Esophagus (tissue), 2 donors: ENCODE data around the gene TMTC2. TPM values are rescaled to one million over a fixed set of nuclear protein-coding genes. Genes with fewer than 3 reads are reported as not detected.

Experiments
- H3K27ac ChIP-seq, 2 donors: one replicate each; pipeline ENCODE4 v1.5.1; 2013; ENCODE audit warnings: low read depth in 2 of 2, mild to moderate bottlenecking in 2 of 2, inconsistent platforms in 1 of 2, low read length in 1 of 2, moderate library complexity in 1 of 2
- H3K27me3 ChIP-seq, 2 donors: one replicate each; pipeline ENCODE4 v1.6.1; 2013; ENCODE audit warnings: low read length in 2 of 2, control low read depth in 1 of 2, mild to moderate bottlenecking in 1 of 2; ENCODE audit not compliant: insufficient read depth in 2 of 2, control insufficient read depth in 1 of 2
- H3K36me3 ChIP-seq, 2 donors: one replicate each; pipeline ENCODE4 v1.6.1; 2013; ENCODE audit warnings: low read length in 1 of 2; ENCODE audit not compliant: control insufficient read depth in 2 of 2, insufficient read depth in 2 of 2
- H3K4me1 ChIP-seq, 2 donors: one replicate each; pipeline ENCODE4 v1.6.1; 2013; ENCODE audit warnings: low read length in 1 of 2; ENCODE audit not compliant: control insufficient read depth in 2 of 2, insufficient read depth in 2 of 2
- H3K4me3 ChIP-seq, 2 donors: one replicate each; pipeline ENCODE4 v1.5.1; 2013; ENCODE audit warnings: low read length in 2 of 2, mild to moderate bottlenecking in 2 of 2, low read depth in 1 of 2, moderate library complexity in 1 of 2
- H3K9me3 ChIP-seq, 2 donors: one replicate each; pipeline ENCODE4 v1.6.1; 2013; ENCODE audit warnings: mild to moderate bottlenecking in 2 of 2, low read depth in 1 of 2, low read length in 1 of 2, moderate library complexity in 1 of 2; ENCODE audit not compliant: control insufficient read depth in 2 of 2, insufficient read depth in 1 of 2
- WGBS, 2 donors: extraction: QIAGEN DNeasy Blood & Tissue Kit; methylation state at CpG; one replicate each; pipeline ENCODE4 v1.1.7; 2013; 5-methylcytosine and 5-hydroxymethylcytosine counted together
- polyA plus RNA-seq, 2 donors: library from polyadenylated mRNA; stranded (reverse); fragments of 200-250 nt; gene quantifications; one replicate each; pipeline ENCODE4 v1.2.3, GENCODE V29; 2013
- donor health status: healthy with polysubstance abuse.
- donor health status: Bipolar disorder and iron deficiency.

TMTC2 gene
- polyA plus RNA-seq, 2 donors: 7.4 to 10.5 TPM

GRCh38 chr12:83016218-83016835 lies 329.6 kb downstream of the TMTC2 start:
- Histone ChIP-seq H3K4me3 (no peak overlapping the region), H3K27ac (no peak overlapping the region), H3K36me3 (no peaks in the 10 kb centered on the region)

GRCh38 chr12:83016991-83017390 lies 330.3 kb downstream of the TMTC2 start:
- Histone ChIP-seq H3K4me1 (no peaks in the 10 kb centered on the region), H3K36me3 (no peaks in the 10 kb centered on the region), H3K9me3 (no peaks in the 10 kb centered on the region), H3K4me3 (no peak overlapping the region), H3K27me3 (no peaks in the 10 kb centered on the region), H3K27ac (no peak overlapping the region)
- WGBS, 2 donors: 0% methylated on average over 1 of the region's 1 CpG

More at GRCh38 chr12:83016218-83016835, 329.6 kb downstream of the TMTC2 start:
- Histone ChIP-seq H3K9me3 (no peaks in the 10 kb centered on the region), H3K4me1 (no peaks in the 10 kb centered on the region), H3K27me3 (no peaks in the 10 kb centered on the region)
- WGBS, 2 donors: 30 to 43% methylated on average over 1 of the region's 1 CpG

GRCh38 chr12:83018088-83018487 lies 331.4 kb downstream of the TMTC2 start:
- no peaks in the 10 kb centered on the region for H3K9me3 ChIP-seq
- H3K27ac ChIP-seq: no peak overlapping the region
- WGBS, 2 donors: 75 to 78% methylated on average over 4 of the region's 4 CpGs
- H3K27me3 ChIP-seq: no peaks in the 10 kb centered on the region
- no peak overlapping the region for H3K4me3 ChIP-seq
- no peaks in the 10 kb centered on the region for H3K4me1 ChIP-seq
- H3K36me3 ChIP-seq: no peaks in the 10 kb centered on the region

GRCh38 chr12:83027021-83027723 lies 340.5 kb downstream of the TMTC2 start:
- no peak overlapping the region for H3K4me3 ChIP-seq
- no peaks in the 10 kb centered on the region for H3K4me1 ChIP-seq
- WGBS, 2 donors: 75 to 78% methylated on average over 7 of the region's 7 CpGs
- H3K27ac ChIP-seq: no peak overlapping the region
- H3K36me3 ChIP-seq: no peaks in the 10 kb centered on the region
- H3K27me3 ChIP-seq: no peaks in the 10 kb centered on the region
- no peaks in the 10 kb centered on the region for H3K9me3 ChIP-seq

- Histone ChIP-seq H3K4me1 (no peaks in the 10 kb centered on the region), H3K9me3 (no peaks in the 10 kb centered on the region)
- 47 to 67% methylated on average over 2 of the region's 2 CpGs for WGBS, 2 donors
Observed at GRCh38 chr12:83031196-83031595, 344.5 kb downstream of the TMTC2 start.

GRCh38 chr12:83036847-83037246 lies 350.1 kb downstream of the TMTC2 start:
- H3K9me3 ChIP-seq: no peaks in the 10 kb centered on the region
- H3K4me1 ChIP-seq: no peaks in the 10 kb centered on the region
- no peaks in the 10 kb centered on the region for H3K36me3 ChIP-seq
- no peak overlapping the region for H3K27ac ChIP-seq
- 79 to 86% methylated on average over 1 of the region's 1 CpG for WGBS, 2 donors
- H3K4me3 ChIP-seq: no peak overlapping the region
- no peaks in the 10 kb centered on the region for H3K27me3 ChIP-seq

More at GRCh38 chr12:83031196-83031595, 344.5 kb downstream of the TMTC2 start:
- Histone ChIP-seq H3K27me3 (no peaks in the 10 kb centered on the region), H3K27ac (no peak overlapping the region), H3K4me3 (no peak overlapping the region), H3K36me3 (no peaks in the 10 kb centered on the region)

GRCh38 chr12:83039413-83039812 lies 352.7 kb downstream of the TMTC2 start:
- no peaks in the 10 kb centered on the region for H3K9me3 ChIP-seq
- H3K27me3 ChIP-seq: no peaks in the 10 kb centered on the region
- WGBS, 2 donors: 90% methylated on average over 2 of the region's 2 CpGs
- H3K27ac ChIP-seq: no peak overlapping the region
- H3K36me3 ChIP-seq: no peaks in the 10 kb centered on the region
- no peaks in the 10 kb centered on the region for H3K4me1 ChIP-seq
- H3K4me3 ChIP-seq: no peak overlapping the region

- Histone ChIP-seq H3K27ac (no peak overlapping the region), H3K4me1 (no peaks in the 10 kb centered on the region), H3K27me3 (no peaks in the 10 kb centered on the region), H3K36me3 (no peaks in the 10 kb centered on the region), H3K9me3 (no peaks in the 10 kb centered on the region), H3K4me3 (no peak overlapping the region)
- 90 to 93% methylated on average over 4 of the region's 4 CpGs for WGBS, 2 donors
Observed at GRCh38 chr12:83040339-83040738, 353.6 kb downstream of the TMTC2 start.

- Histone ChIP-seq H3K9me3 (no peaks in the 10 kb centered on the region), H3K36me3 (no peaks in the 10 kb centered on the region), H3K4me1 (no peaks in the 10 kb centered on the region), H3K4me3 (no peak overlapping the region), H3K27ac (no peak overlapping the region), H3K27me3 (no peaks in the 10 kb centered on the region)
- WGBS, 2 donors: 88 to 89% methylated on average over 2 of the region's 2 CpGs
Observed at GRCh38 chr12:83040991-83041390, 354.3 kb downstream of the TMTC2 start.
